NCI-H128 (cell line): ENCODE data around the gene EEF1AKMT1.
"Not testable (repeated sequence)": the region's sequence is repeated elsewhere in the genome, so short reads cannot be mapped to it uniquely, and the experiment has no call there.

Experiments
- DNase-seq: peaks from one replicate; lab custom pipeline; 2025; ENCODE audit not compliant: unreplicated experiment; lab: John Stamatoyannopoulos, UW

The EEF1AKMT1 gene

DNA sequence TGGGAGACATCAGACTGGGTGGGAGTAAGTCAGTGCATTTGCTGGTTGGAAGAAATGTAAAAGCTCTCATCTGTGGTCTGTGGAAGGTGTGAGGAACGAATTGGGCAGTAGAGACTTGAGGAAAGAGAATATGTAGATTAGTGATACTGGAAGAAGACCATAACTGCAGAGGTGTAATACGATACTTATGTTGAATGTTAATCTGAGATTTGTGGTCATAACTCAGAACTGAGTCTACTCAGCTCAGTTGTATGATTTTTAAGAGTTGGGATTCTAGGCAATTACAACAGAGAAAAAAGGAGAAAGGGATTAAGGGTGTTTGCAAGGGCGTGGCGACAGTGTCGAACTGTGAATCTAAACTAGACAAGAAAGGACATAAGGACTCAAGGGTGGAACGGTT is 73.5 kb downstream of the EEF1AKMT1 start:
- no peak for DNase-seq

DNA sequence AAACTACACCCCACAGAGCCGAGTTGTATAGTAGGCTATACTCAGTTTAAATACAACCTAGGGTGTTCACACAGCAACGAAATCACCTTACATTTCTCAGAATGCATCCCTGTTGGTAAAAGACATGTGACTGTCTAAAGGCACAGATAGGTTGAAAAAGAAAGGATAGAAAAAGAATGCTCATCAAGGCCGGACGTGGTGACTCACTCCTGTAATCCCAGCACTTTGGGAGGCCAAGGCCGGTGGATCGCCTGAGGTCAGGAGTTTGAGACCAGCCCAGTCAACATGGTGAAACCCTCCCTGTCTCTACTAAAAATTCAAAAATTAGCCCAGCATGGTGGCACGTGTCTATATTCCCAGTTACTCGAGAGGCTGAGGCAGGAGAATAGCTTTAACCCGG is 74.0 kb downstream of the EEF1AKMT1 start:
- no peak for DNase-seq

DNA sequence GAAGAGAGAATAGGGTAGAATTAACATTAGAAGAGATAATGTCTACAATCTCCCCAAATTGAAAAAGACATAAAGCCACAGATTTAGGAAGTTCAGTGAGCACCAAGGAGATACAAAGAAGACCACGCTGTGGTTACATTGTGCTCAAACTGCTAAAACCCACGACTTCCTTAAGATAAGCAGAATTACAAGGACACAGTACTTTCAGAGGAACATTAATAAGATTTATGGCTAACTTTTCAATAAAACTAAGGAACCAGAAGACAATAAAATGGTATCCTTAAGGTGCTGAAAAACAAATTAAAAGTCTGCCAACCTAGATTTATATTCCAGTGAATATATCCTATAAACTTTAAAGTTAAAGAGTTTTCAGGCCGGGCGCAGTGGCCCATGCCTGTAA is 77.7 kb downstream of the EEF1AKMT1 start:
- no peak for DNase-seq

DNA sequence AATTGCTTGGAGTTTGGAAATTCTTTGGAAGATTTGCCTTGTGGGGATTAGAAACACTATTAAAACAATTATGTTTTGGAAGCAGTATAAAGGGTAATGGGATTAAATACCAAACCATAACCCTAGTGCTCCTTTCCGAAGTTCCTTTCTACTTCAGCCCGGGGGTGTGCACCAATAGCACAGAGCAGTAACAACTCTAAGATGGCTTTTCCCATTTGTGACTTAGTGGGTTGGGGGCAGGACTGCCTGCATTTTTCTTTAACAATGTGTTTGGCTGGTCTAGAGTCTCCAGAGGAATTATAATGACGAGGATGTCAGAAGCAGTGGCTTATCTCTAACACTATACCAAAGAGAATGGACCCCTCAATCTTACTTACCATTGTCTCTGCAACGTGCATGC is 82.1 kb downstream of the EEF1AKMT1 start:
- no peak for DNase-seq

DNA sequence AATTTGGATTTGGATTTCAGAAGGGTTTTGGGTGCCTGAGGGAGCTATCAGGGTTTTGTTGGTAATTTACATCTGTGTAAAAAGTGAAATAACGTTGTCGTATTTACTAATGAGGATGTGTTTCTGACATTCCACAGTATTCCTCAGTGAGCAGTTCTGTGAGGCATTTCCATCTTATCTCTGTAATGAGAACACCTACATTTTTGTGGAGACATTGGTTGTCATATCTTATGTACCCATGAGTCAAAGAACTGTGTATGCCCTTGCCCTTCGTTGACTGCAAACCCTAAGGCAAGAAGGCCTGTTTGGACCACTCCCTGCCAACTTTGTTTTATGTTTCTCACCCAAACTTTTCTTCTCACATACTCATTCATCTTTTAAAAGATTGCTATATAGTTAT is 84.5 kb downstream of the EEF1AKMT1 start:
- DNase-seq: no peak

DNA sequence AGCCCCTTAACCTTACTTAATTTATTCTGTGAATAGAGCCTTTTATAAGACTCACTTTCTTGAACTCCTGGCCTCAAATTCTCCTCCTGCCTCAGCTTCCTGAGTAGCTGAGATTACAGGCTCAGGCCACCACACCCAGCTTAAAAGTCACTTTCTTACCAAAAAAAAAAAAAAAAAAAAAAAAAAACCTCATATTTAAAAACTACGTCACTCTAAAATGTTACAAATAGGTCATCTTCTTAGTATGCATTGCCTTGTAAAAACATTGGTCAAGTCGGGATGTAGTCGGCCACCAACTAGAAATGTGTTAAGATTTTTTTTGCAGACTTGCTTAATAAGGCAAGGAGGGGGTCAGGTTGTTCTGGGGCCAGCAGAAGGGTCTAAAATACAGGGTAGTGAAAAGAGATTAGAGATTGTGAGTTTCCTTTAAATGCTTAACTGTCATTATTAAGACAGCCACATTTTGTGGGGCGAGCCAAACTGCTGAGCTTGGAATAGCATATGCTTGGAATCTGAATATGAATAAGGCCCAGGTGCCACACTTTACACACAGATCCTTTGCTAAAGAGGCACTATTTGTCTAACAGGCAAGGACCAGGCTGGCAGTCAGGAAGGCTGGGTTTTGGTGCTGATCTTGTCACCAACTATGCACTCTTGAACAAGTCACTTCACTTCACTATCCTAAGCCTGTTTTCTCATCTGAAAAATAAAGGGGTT is 86.7 kb downstream of the EEF1AKMT1 start:
- no peak for DNase-seq

DNA sequence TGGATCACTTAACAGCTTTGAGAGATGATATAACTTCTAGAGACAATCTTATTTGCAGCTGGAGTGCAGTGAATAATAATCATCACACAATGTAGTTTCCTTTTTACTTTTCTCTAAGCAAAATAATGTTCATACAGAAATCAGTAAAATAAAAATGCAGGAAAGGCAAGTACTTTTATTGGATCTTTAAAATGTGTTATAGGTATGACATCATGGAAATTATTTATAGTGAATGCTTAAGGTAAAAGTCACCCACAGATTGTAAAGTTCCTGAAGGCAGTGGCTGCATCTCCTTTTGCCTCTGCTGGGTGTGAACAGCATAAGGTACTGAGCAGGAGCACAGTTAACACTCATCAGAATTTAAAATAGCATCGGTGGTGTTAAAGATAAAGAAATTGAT is 87.6 kb downstream of the EEF1AKMT1 start:
- no peak for DNase-seq

DNA sequence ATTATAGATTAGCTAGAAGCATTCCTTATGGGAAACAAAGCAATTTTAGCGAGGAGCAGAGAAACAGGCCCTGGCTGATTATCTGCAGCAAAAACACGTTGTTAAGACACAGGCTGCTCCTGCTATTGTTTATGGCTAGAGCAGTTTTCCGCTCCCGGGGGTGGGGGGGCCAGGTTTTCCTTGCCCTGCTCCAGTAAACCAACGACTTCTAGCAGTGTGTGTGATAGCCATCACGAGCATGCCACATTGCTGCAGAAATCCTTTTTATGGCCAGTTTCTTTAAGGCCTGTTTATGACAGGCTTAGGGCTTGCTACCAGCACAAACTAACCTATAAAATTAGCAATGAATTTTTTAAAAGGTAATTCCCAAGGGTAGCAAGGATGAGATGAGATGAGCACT is 88.7 kb downstream of the EEF1AKMT1 start:
- no peak for DNase-seq

DNA sequence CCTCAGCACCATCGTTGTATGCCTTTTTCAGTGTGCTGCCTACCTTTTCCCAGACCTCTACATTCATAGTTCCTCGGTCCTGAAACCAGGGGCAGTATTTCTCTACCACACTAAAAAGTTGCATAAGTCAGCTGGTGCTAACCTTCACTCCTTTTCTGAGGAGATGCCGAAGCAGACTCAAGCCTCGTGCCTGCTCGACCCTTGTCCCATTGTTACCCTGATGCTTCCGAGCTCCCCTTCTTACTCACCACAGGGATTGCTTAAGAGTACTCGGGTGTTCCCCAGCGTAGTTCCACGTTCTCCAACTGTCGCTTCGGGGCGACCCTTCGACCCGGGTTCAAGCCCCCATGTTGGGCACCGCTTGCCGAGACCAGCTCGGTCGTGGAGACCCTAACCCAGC is 89.2 kb downstream of the EEF1AKMT1 start:
- DNase-seq: no peak

DNA sequence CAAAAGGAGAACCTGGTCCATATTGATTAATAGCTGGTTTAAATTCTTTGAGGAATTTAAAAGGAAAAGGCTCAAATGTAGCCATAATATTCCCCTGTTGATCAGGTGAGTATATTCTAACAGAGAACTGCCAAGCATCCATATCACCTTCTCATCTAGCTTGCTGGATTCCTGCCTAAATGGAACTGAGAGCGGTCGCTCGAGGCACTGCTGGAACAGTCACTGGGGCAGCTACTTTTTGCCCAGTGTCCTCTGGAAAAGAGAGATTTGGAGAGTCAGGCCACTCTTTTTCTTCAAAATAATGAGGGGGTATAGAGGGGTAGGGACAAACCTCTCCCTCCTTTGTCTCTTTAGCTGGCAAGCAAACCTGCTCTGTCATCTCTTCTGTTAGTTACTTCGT is 89.7 kb downstream of the EEF1AKMT1 start:
- DNase-seq: no peak

DNA sequence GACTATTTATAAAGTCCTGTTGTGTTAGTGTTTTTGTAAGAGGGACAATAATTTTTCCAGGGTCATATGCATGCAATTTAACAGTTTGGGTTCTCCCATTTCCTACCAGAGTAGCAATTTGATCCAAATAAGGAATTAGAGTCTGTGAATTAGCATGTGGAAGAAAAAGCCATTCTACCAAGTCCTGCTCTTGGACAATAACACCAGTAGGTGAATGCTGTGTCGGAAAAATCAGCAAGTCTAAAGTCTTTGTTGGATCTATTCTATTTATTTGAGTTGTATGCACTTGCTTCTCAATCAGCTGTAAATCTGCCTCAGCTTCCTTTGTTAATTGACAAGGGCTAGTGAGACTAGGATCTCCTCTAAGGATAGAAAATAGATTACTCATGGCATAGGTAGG is 91.7 kb downstream of the EEF1AKMT1 start:
- no peak for DNase-seq

DNA sequence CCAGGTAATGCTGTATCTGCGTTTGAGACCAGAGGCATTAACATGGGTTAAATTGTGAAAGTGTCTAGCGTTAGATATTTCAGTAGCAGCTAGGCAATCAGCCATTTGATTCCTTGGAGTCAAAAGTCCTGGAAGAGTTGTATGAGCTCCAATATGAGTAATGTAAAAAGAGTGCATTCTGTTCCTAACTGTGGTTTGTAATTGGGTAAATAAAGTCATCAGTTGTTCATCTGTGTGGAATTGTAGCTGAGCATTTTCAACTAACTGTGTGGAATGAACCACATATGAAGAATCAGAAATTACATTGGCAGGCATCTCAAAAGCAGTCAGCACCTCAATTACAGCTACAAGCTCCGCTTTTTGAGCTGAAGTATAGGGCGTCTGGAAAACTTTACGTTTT is 92.3 kb downstream of the EEF1AKMT1 start:
- DNase-seq: not testable (repeated sequence)

DNA sequence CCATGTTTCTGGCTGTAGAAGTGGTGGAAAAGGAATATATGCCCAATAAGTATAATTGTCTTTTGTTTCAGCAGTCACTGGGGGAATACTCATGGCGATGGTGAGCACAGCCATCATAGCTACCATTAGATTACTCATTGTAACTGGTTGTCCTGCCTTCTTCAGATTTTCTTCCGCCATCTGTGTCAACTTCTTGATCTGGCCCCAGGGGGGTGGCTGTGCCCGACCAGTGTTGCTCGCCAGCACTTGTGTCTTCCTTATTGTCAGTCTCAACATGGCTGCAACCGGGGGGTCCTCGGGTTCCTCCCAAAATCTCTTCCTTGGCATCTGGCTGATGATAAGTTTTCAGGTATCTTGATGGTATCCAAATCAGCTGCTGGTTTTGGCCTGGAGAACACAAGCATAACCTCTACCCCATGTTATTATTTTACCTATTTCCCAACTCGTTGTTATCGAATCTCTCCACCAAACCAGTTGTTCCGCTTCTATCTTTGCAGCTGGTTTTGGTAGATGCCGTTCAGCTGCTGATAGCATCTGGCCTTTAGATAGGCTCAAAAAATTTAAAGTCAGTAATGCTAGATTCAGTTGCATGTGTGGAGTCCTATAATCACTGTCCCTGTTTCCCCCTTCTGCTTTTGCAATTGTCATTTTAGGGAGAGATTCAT is 93.2 kb downstream of the EEF1AKMT1 start:
- DNase-seq: no peak

DNA sequence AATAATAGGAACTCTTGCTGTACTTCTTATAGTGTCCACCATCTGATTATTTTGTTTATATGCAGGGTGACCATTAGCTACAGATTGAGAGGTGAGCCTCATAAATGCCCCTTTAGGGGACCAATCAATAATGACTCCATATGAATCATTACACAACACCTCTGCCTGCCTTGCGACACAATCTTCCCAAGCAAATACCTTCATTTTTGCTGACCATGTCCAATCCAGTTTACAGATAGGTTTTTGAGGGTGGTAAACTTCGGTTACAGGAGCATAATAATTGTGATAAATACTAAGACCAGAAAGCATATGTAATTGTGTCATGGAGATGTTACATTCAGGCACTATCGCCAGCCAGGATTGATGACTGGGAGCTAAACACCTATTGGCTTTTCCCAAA is 93.9 kb downstream of the EEF1AKMT1 start:
- DNase-seq: no peak
